Activated CD8-positive, alpha-beta memory T cell treated with anti-CD3 and anti-CD28 coated beads, Interleukin-2, amount 50 U/mL, for 1 hour (primary cell): ENCODE data around the gene LSG1.

Source experiments
- DNase-seq: peaks from one replicate; pipeline ENCODE4 v3.0.0-alpha.2; 2020; ENCODE audit errors: extremely low read depth

Gene LSG1

GRCh38 chr3:194686816-194687637 lies 15.0 kb upstream of the LSG1 start:
- no peak for DNase-seq

GRCh38 chr3:194686414-194686815 lies 14.4 kb upstream of the LSG1 start:
- DNase-seq: no peak

GRCh38 chr3:194685718-194686413 lies 13.9 kb upstream of the LSG1 start, which contains the start of gene FAM43A:
Gene FAM43A, plus strand, starts transcription at chr3:194685883. Its CDS starts 944 bp downstream, at chr3:194686827.
- DNase-seq: no peak

GRCh38 chr3:194685065-194685717 lies 13.2 kb upstream of the LSG1 start:
- DNase-seq: no peak

GRCh38 chr3:194683380-194683779 lies 11.4 kb upstream of the LSG1 start:
- DNase-seq: no peak

- DNase-seq: no peak
Observed at GRCh38 chr3:194682694-194683310, 10.8 kb upstream of the LSG1 start.

GRCh38 chr3:194682189-194682693 lies 10.2 kb upstream of the LSG1 start:
- no peak for DNase-seq

- DNase-seq: no peak
Observed at GRCh38 chr3:194680888-194681615, 9.1 kb upstream of the LSG1 start.

- no peak for DNase-seq
Observed at GRCh38 chr3:194676471-194676870, 4.5 kb upstream of the LSG1 start.

GRCh38 chr3:194675680-194676079 lies 3.7 kb upstream of the LSG1 start:
- no peak for DNase-seq

- no peak for DNase-seq
Observed at GRCh38 chr3:194675081-194675640, 3.2 kb upstream of the LSG1 start.

- no peak for DNase-seq
Observed at GRCh38 chr3:194673761-194674160, 1.8 kb upstream of the LSG1 start.

GRCh38 chr3:194672876-194673275 lies 885 bp upstream of the LSG1 start:
- DNase-seq: no peak

GRCh38 chr3:194671511-194671899 lies 486 bp downstream of the LSG1 start:
- DNase-seq: no peak

- no peak for DNase-seq
Observed at GRCh38 chr3:194667363-194667762, 4.6 kb downstream of the LSG1 start.

GRCh38 chr3:194664857-194665256 lies 7.1 kb downstream of the LSG1 start:
- DNase-seq: no peak

- DNase-seq: no peak
Observed at GRCh38 chr3:194661946-194662345, 10.0 kb downstream of the LSG1 start.

- no peak for DNase-seq
Observed at GRCh38 chr3:194661374-194661773, 10.6 kb downstream of the LSG1 start.

- no peak for DNase-seq
Observed at GRCh38 chr3:194659778-194660177, 12.2 kb downstream of the LSG1 start.

- DNase-seq: no peak
Observed at GRCh38 chr3:194658477-194659242, 13.3 kb downstream of the LSG1 start.
